Subcutaneous adipose tissue (tissue), 4 donors: Measurements from ENCODE around the gene OR2T29. TPM values are rescaled to one million over a fixed set of nuclear protein-coding genes. Genes with fewer than 3 reads are reported as not detected.
"Not testable (repeated sequence)": the region's sequence is repeated elsewhere in the genome, so short reads cannot be mapped to it uniquely, and the experiment has no call there.

Source experiments
- CTCF ChIP-seq: fragments of 450-650 bp; IDR thresholded peaks from one replicate; pipeline ENCODE4 v1.5.1; 2016; ENCODE audit warnings: low read depth, mild to moderate bottlenecking, control low read depth, antibody characterized with exemption, moderate library complexity
- total RNA-seq, 4 donors: library from RNA; depleted of rRNA; stranded (reverse); fragments of >200 nt; gene quantifications; one replicate each; pipeline ENCODE4 v1.1.0, GENCODE V29; 2016

The OR2T29 gene
- total RNA-seq = not detected

- TF ChIP-seq CTCF = not testable (repeated sequence)
Observed at GRCh38 chr1:248562672-248563071, at the start of gene OR2T29. Gene OR2T29 (minus strand): TSS chr1:248562772. CDS start chr1:248559491, 3,281 bp downstream.

GRCh38 chr1:248611883-248612414 is 49.4 kb upstream of the OR2T29 start:
- no peak for TF ChIP-seq CTCF

- no peak for TF ChIP-seq CTCF
Observed at GRCh38 chr1:248610301-248610700, 47.7 kb upstream of the OR2T29 start.

- TF ChIP-seq CTCF = no peak
Observed at GRCh38 chr1:248599396-248599795, 36.8 kb upstream of the OR2T29 start.

GRCh38 chr1:248597589-248597988 is 35.0 kb upstream of the OR2T29 start, which contains the start of gene OR2T10:
Gene OR2T10 (minus strand): TSS chr1:248597700. CDS start chr1:248593768, 3,932 bp downstream.
- TF ChIP-seq CTCF = no peak

GRCh38 chr1:248596615-248597014 is 34.0 kb upstream of the OR2T29 start:
- no peak for TF ChIP-seq CTCF

- no peak for TF ChIP-seq CTCF
Observed at GRCh38 chr1:248593226-248593625, 30.7 kb upstream of the OR2T29 start.
